A549 treated with AZD9567 at 1 μM for 4 hours (cell line): ENCODE measurements around the gene GNGT1. TPM values are rescaled to one million over a fixed set of nuclear protein-coding genes. Genes with fewer than 3 reads are reported as not detected.

Experiments
- total RNA-seq: library from RNA; stranded (reverse); fragments of 200-300 nt; extraction: Qiagen RNA extraction; gene quantifications from 5 replicates; pipeline ENCODE4 v1.2.3, GENCODE V29; 2022; ENCODE audit not compliant: insufficient read depth

Gene GNGT1
- total RNA-seq: not detected in 5 replicates

DNA sequence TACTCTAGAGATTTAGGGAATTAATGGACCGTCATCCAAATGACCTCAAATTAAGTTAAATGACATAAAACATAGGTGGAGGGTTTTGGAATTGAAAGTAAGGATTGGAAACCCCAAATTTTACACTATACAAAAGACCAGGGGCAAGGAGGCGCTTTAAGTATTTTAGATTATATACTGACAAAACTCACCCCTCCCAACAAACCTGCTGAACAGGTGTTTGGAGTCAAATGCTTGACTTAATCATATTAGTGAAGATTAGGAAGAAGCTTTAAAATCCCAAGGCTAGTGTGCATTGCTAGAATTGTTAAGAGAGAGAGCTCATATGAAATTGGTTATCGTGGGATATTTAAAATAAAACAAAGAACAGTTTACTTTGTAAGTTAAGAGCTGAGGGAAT is at the start of gene GNGT1:
Gene GNGT1 (plus strand): TSS at position 301 of the 400 bp plus-strand sequence. CDS start 180 bp downstream, outside the sequence.

DNA sequence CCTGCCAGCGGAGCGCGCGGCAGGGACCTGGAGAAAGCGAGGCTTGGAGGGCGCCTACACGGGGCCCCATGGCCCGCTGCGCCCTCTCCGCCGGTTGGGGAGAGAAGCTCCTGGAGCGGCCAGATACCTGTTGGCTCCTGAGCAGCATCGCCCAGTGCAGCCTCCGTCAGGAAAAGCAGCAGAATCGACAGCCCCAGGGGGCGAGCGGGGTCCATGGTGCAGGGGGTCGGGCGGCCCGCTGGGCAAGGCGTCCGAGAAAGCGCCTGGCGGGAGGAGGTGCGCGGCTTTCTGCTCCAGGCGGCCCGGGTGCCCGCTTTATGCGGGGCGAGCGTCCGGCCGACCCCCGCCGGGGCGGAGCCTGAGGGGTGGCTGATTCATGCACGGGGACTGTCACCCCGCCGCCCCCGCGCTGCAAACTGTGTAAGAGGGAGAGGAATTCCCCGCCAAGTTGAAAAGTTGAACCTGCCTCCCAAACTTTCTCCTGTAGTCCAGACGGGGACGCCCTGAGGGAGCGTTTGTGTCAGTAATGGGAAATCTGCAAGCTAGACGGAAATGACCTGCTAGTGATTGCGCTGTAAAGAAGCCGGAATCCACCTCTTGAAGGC is 15.8 kb upstream of the GNGT1 start, which contains the start of gene TFPI2:
Gene TFPI2 (minus strand): TSS at position 290 of the 605 bp plus-strand sequence. CDS start 75 bp downstream, at position 215.

DNA sequence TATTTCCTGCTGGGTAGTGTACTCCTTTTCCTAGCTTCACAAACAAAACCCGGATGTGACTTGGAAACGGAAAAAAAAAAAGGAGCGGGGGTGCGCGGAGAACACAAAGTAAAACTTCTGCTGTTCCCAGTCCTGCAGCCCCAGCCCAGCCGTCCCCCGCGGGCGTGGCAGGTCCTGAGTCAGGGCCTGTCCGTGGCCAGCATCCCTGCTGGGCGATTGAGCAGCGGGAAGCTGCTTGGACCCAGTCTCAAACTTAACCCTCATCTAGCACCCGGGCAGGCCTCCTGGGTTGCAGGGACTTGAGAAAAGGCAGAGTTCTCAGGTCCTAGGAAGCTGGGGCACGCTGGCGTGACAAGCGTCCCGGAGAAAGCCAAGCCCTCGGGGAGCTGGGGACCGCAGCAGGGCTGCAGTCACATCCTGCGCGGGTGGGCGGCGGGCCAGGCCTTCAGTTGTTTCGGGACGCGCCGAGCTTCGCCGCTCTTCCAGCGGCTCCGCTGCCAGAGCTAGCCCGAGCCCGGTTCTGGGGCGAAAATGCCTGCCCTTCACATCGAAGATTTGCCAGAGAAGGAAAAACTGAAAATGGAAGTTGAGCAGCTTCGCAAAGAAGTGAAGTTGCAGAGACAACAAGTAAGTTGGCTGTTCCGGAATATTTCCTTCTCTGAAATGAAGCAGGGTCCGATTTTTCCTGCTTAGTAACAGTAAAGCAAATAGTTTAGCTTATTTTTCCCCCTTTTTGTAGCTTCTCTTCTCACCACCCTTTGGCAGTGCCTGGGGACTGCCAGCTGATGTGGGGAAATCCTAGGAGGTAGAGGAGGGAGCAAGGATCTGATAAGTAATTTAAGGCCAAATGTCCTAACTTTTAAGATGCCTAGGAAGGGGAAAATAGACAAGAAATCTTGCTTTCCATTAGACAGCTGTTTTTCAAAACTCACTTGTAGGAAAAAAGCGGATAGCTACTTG is 15.5 kb downstream of the GNGT1 start, which contains the start of gene GNG11:
Gene GNG11 (plus strand): TSS at position 129 of the 960 bp plus-strand sequence. CDS start 403 bp downstream, at position 532.

Other genes with a start within 250 kb of the GNGT1 start
- gene TFPI2, start 15.8 kb upstream of the GNGT1 start, total RNA-seq: 201 to 245 TPM (median 232 TPM) in 5 replicates
- gene GNG11, start 15.2 kb downstream of the GNGT1 start, total RNA-seq: 28.8 to 34.9 TPM (median 32.4 TPM) in 5 replicates
- 20.4 to 30.9 TPM (median 25.4 TPM) in 5 replicates for gene BET1, start 97.8 kb downstream of the GNGT1 start, total RNA-seq